ENCODE results near the gene SEMA6A.
"Not testable (repeated sequence)": the region's sequence is repeated elsewhere in the genome, so short reads cannot be mapped to it uniquely, and the experiment has no call there.

SEMA6A gene

DNA sequence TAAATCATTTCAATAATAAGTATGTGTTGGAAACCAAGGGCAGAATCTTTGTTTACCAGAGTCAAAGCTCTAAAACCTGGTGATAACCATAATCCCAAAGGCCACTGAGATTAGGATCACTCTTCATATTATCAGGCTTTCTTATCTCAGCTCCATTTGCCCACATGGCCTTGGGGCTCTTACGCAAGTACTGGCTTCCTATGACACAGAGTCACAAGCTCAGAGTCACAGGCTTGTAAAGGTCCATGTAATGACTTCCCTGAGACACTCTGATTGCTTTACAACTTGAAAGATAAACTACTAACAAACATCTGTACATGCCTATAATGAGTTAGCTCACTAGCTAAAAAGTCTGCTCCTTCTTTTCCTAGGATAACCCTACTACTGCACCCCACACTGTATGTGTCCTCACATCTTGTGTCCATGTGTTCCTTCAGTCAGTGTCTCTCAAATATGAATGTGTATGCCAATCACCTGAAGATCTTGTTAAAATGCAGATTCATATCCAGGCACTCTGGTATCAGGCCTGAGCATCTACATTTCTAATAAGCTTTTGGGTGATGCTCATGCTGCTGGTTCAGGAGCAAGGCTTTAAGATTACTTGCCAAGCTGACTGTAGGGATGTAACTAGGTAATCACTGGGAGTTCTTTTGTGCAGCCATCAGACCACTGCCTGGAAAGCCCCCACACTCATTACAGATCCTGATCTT is 28.4 kb downstream of the SEMA6A start:
- DNase-seq (ENCODE audit: low read depth): no peak

DNA sequence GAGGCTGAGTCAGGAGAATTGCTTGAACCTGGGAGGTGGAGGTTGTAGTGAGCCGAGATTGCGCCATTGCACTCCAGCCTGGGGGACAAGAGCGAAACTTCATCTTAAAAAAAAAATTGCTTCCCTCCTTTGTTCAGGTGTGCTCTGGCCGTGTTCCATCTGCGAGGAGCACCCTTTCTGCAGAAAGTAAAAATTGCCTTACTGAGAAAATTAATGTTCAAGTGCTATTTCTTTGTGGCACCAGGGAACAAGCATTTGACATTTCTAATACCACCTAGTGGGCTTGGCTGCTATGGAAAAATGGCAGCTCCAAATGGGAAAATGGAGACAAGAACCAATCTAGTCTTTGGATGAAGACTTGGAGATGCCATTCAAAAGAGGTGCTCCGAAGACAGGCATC is 29.2 kb downstream of the SEMA6A start:
- not testable (repeated sequence) for DNase-seq (ENCODE audit: low read depth)

DNA sequence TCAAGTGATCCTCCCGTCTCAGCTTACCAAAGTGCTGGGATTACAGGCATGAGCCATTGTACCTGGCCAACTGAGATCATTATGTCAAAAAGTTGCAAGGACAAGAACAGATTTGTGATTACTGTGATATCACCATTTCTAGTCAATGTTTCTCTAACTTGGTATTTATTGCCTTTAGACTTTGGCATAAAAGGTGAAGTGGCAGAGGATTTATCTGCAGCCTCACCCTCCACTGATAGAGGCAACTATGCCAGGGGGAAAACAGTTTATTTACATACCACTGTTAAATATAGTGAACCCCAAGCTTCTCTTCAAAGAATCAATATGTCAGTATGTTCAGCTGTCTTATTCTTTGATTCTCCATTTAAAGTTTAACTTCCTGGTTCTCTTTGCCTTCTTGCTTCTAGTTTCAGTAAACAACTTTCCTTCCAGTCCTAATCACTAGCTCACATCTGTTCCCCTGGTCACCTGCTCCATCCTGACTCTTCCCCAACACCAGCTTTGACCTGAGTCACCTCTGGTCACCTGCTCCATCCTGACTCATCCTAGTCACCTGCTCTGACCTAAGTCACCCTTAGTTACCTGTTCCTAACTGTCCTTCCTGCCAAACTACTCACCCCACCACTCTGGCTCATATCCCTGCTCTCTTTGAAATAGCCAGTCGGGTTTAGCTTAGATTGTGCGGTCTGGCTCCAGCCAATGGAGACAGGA is 29.9 kb downstream of the SEMA6A start:
- no peak for DNase-seq (ENCODE audit: low read depth)

- DNase-seq (ENCODE audit: low read depth): peak; percentile 1
Measured at GRCh38 chr5:116543501-116543900, 31.1 kb downstream of the SEMA6A start.

DNA sequence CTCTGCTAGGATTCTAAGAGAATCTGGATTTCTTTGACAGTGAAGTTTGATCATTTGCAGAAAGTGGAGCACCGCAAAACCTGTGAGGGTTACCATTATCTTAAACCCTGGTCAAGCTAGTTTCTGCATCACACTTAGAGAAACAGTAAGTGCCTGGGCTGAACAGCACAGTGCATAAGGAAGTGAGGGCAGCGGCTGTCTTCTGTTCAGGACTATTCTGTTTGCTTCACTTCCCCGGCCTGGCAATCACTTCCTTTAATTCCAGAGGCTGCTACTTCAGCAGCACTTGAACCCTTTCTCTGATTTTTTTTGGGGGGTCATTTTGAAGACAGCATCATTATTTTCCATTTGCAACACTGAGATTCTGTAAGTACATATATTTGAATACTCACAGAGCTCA is 32.0 kb downstream of the SEMA6A start:
- no peak for DNase-seq (ENCODE audit: low read depth)

- no peak for DNase-seq (ENCODE audit: low read depth)
Measured at GRCh38 chr5:116539222-116539621, 35.4 kb downstream of the SEMA6A start.

GRCh38 chr5:116536316-116537083 is 38.1 kb downstream of the SEMA6A start:
- no peak for DNase-seq (ENCODE audit: low read depth)

DNA sequence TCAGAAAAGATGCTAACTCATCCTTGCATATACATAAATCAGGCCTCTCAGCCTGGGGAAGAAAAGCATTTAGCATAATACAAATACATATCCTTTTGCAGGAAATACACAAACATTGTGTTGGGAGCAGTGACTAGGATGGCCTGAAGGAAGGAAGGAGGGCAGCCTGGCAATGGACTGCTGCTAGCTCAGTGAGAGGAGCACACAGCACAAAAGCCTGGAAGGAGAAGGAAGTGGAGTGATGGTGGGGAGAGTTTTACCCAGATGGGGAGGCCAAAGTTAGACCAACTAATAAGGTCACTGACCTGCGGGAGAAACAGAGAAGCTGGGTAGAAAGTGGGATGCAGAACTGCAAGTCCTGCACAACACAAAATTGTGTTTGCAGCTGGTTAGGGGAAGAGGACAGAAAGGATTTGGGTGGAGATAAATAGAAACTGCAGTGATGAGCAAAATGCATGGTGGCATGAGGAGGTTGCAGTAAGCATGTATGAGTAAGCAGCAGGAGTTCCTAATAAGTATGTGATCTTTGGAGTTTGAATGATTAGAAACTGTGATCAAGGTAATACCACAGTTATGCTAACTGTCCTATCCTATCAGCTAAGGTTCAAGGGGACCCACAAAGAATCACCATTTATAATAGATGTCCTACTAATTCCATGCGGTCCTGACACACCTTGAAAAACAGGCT is 39.5 kb downstream of the SEMA6A start:
- no peak for DNase-seq (ENCODE audit: low read depth)

- no peak for DNase-seq (ENCODE audit: low read depth)
Measured at GRCh38 chr5:116532762-116533525, 41.7 kb downstream of the SEMA6A start.

GRCh38 chr5:116531635-116532034 is 43.0 kb downstream of the SEMA6A start:
- no peak for DNase-seq (ENCODE audit: low read depth)

- DNase-seq (ENCODE audit: low read depth): no peak
Measured at GRCh38 chr5:116531117-116531516, 43.5 kb downstream of the SEMA6A start.

DNA sequence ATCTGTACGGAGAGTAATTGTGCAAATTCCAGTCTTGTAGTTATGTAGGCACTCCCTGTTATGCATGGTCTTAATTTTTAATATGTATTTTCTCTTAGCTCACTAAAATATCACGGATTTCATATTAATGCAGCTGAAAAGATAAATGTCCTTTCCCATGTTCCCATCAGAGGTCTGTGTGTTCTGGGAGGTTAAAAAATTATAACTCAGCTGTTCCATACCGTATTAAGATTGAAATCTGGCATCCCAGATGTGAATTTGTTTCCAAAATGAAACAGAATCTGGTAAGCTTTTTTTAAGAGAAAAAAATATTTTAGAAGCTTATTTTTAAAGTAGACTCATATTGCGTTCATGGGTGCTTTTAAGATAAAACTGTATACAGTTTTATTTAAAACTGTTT is 44.3 kb downstream of the SEMA6A start:
- no peak for DNase-seq (ENCODE audit: low read depth)

DNA sequence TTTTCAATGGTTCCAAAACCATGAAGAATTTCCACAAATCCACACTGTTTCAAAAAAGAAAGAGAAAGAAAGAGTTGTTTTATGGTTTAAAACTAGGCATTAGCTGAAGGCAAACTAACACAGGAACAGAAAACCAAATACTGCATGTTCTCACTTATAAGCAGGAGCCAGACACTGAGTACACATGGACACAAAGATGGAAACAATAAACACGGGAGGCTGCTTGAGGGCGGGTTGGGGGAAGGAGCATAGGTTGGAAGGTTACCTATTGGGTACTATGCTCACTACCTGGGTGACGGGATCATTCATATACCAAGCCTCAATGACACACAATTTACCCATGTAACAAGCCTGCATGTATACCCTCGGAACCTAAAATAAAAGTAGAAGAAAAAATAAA is 45.0 kb downstream of the SEMA6A start:
- no peak for DNase-seq (ENCODE audit: low read depth)

DNA sequence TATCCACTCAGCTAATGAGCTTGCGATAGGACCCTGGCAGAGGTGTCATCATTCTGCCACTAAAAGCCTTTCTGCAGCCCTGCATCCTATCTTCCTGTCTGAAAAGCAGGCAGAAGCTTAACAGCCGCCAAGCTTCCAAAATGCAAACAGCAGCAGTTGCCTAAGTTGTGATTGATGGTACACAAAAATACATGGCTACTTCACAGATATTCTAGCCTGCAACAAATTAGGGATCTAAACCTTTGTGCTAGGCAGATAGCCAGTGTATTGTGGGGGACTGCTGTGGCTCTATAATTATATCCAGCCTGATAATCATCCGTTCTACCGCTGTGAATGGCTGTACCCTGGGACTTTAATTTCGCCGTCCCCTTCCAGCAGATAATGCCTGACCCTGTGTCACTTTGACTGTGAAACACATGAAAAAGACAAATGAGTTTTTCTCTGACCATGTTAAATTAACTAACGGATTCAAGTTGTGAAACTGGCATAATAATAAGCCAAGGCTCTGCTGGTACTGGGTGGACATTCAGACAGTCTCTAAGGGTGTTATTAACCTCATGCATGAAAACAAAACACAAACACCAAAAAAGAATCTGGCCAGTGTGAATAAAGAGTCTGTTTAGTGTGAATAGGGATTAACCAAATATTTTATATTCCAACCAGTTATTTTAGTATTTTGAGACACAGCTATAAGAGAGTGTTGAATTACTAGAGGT is 45.9 kb downstream of the SEMA6A start:
- no peak for DNase-seq (ENCODE audit: low read depth)

- DNase-seq (ENCODE audit: low read depth): no peak
Measured at GRCh38 chr5:116527582-116527981, 47.0 kb downstream of the SEMA6A start.

- no peak for DNase-seq (ENCODE audit: low read depth)
Measured at GRCh38 chr5:116525674-116526073, 48.9 kb downstream of the SEMA6A start.

DNA sequence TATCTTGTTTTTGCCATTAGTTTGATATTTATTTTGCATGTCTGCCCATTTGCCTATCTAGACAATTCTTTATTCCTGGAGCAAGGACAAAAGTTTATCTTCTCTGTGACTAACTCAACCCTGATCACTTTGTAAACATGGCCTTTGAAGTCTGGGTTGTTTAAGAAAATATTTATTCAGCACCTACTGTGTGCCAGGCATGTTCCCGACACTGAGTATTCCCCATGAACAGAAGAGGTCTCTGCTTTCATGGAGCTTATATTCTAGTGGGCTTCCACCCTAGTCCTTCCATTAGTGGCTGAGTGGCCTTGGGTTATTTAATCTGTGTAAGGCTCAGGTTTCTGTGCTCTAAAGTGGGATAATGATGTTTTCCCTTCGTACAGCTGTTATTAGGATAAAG is 49.7 kb downstream of the SEMA6A start:
- no peak for DNase-seq (ENCODE audit: low read depth)

DNA sequence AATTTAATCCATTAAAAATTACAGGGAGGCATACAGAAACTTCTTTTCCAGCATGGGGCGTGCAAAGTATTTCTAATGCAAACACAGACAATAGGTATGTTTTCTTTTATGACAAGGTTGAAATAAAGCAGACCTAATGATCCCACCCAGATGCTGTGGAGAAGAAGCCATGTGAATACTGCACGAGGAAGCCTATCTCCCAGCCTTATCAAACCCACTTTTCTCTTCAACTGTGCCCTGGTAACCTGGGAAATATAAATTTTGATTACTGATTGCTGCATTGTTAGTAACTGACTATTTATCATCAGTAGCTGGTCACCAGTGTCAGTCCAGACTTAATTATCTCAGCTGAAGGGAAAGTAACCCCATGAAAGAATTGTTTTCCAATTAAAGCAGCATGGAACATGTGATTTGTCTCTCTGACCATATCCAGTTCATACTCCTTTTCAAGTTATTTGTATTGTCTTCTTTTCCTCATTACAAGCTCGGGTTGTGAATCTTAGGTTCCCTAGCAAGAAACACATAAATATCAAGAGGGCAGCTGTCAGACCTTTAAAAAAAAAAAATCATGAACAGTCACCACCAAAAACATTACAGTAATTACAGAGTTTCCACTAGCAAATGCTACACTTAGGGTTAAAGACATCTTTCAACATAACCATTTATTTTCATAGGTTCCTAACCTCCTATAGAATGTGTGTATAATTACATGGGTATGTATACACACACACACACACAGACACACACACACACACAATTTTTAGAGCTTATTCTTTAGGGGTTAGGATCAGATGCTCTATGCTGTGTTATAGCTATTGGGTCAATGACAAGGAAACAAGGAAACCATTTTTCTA is 50.3 kb downstream of the SEMA6A start:
- DNase-seq (ENCODE audit: low read depth): no peak

- not testable (repeated sequence) for DNase-seq (ENCODE audit: low read depth)
Measured at GRCh38 chr5:116523182-116523581, 51.4 kb downstream of the SEMA6A start.
